T-helper 1 cell treated with Interleukin-12 subunit alpha and Interleukin-12 subunit beta and Interleukin-4 antibody, amounts not matched to agents 30 μg/mL and 1 μg/mL, for 36 hours (primary cell): ENCODE measurements around the gene SCAMP3.
A peak's percentile ranks its signal among the peaks of the same experiment; 100 is the strongest.

Experiments used
- H3K27ac Mint-ChIP-seq: one replicate; pipeline ENCODE4 v1.8.0; 2021; ENCODE audit warnings: mild to moderate bottlenecking, mixed read lengths
- H3K27me3 Mint-ChIP-seq: one replicate; pipeline ENCODE4 v1.8.0; 2021; ENCODE audit warnings: low read depth, mixed read lengths
- H3K36me3 Mint-ChIP-seq: one replicate; pipeline ENCODE4 v1.8.0; 2021; ENCODE audit warnings: low read depth, mixed read lengths
- H3K4me1 Mint-ChIP-seq: one replicate; pipeline ENCODE4 v1.8.0; 2021; ENCODE audit warnings: low read depth, mixed read lengths
- H3K4me3 Mint-ChIP-seq: one replicate; pipeline ENCODE4 v1.8.0; 2021; ENCODE audit warnings: mild to moderate bottlenecking, moderate library complexity, mixed read lengths
- H3K9me3 Mint-ChIP-seq: one replicate; pipeline ENCODE4 v1.8.0; 2021; ENCODE audit warnings: mixed read lengths

Gene SCAMP3

GRCh38 chr1:155277070-155277901, 15.1 kb upstream of the SCAMP3 start, which contains the start of gene HCN3:
Gene HCN3 (plus strand): TSS chr1:155277463. CDS start chr1:155277591, 128 bp downstream.
- peak within 1 kb of the TSS; percentile 80 for H3K4me3 Mint-ChIP-seq
- H3K27me3 Mint-ChIP-seq: peaks cover 5% of the 10 kb centered on the region
- peaks cover 5% of the 10 kb centered on the region for H3K36me3 Mint-ChIP-seq
- H3K4me1 Mint-ChIP-seq: peaks cover 28% of the 10 kb centered on the region
- H3K27ac Mint-ChIP-seq: peak within 1 kb of the TSS; percentile 26
- H3K9me3 Mint-ChIP-seq: no peaks in the 10 kb centered on the region

GRCh38 chr1:155273343-155274245, 11.4 kb upstream of the SCAMP3 start, which contains the start of gene CLK2:
Gene CLK2 (minus strand): TSS chr1:155273504. CDS start chr1:155270977, 2,527 bp downstream.
- peaks cover 25% of the 10 kb centered on the region for H3K36me3 Mint-ChIP-seq
- no peaks in the 10 kb centered on the region for H3K27me3 Mint-ChIP-seq
- no peaks in the 10 kb centered on the region for H3K9me3 Mint-ChIP-seq
- peaks cover 38% of the 10 kb centered on the region for H3K4me1 Mint-ChIP-seq
- H3K4me3 Mint-ChIP-seq: peak within 1 kb of the TSS; percentile 97
- H3K27ac Mint-ChIP-seq: peak within 1 kb of the TSS; percentile 92

GRCh38 chr1:155272466-155273342, 10.5 kb upstream of the SCAMP3 start:
- Mint-ChIP-seq H3K36me3 (peaks cover 30% of the 10 kb centered on the region), H3K27ac (peak overlapping the region; percentile 92), H3K27me3 (no peaks in the 10 kb centered on the region), H3K4me1 (peaks cover 35% of the 10 kb centered on the region), H3K9me3 (no peaks in the 10 kb centered on the region), H3K4me3 (peak overlapping the region; percentile 97)

- Mint-ChIP-seq H3K27me3 (no peaks in the 10 kb centered on the region), H3K4me1 (peaks cover 24% of the 10 kb centered on the region), H3K9me3 (no peaks in the 10 kb centered on the region), H3K27ac (no peak overlapping the region), H3K36me3 (peaks cover 54% of the 10 kb centered on the region), H3K4me3 (no peak overlapping the region)
Measured at GRCh38 chr1:155269381-155269780, 7.2 kb upstream of the SCAMP3 start.

GRCh38 chr1:155268630-155269029, 6.5 kb upstream of the SCAMP3 start:
- peaks cover 60% of the 10 kb centered on the region for H3K36me3 Mint-ChIP-seq
- H3K4me3 Mint-ChIP-seq: no peak overlapping the region
- no peaks in the 10 kb centered on the region for H3K27me3 Mint-ChIP-seq
- no peaks in the 10 kb centered on the region for H3K9me3 Mint-ChIP-seq
- H3K27ac Mint-ChIP-seq: no peak overlapping the region
- H3K4me1 Mint-ChIP-seq: peaks cover 23% of the 10 kb centered on the region

GRCh38 chr1:155267373-155267772, 5.2 kb upstream of the SCAMP3 start:
- no peaks in the 10 kb centered on the region for H3K9me3 Mint-ChIP-seq
- H3K36me3 Mint-ChIP-seq: peaks cover 64% of the 10 kb centered on the region
- peaks cover 27% of the 10 kb centered on the region for H3K4me1 Mint-ChIP-seq
- H3K27me3 Mint-ChIP-seq: no peaks in the 10 kb centered on the region
- no peak overlapping the region for H3K4me3 Mint-ChIP-seq
- no peak overlapping the region for H3K27ac Mint-ChIP-seq

GRCh38 chr1:155266553-155266952, 4.4 kb upstream of the SCAMP3 start:
- peaks cover 64% of the 10 kb centered on the region for H3K36me3 Mint-ChIP-seq
- no peaks in the 10 kb centered on the region for H3K27me3 Mint-ChIP-seq
- H3K4me3 Mint-ChIP-seq: no peak overlapping the region
- peaks cover 28% of the 10 kb centered on the region for H3K4me1 Mint-ChIP-seq
- no peak overlapping the region for H3K27ac Mint-ChIP-seq
- H3K9me3 Mint-ChIP-seq: no peaks in the 10 kb centered on the region

- Mint-ChIP-seq H3K27me3 (no peaks in the 10 kb centered on the region), H3K4me1 (peaks cover 31% of the 10 kb centered on the region), H3K4me3 (peak overlapping the region; percentile 60), H3K27ac (peak overlapping the region; percentile 36), H3K9me3 (no peaks in the 10 kb centered on the region), H3K36me3 (peaks cover 61% of the 10 kb centered on the region)
Measured at GRCh38 chr1:155263067-155263466, 907 bp upstream of the SCAMP3 start.

GRCh38 chr1:155261493-155261851, 688 bp downstream of the SCAMP3 start:
- Mint-ChIP-seq H3K9me3 (no peaks in the 10 kb centered on the region), H3K27me3 (no peaks in the 10 kb centered on the region), H3K4me1 (peaks cover 34% of the 10 kb centered on the region), H3K4me3 (peak overlapping the region; percentile 100), H3K27ac (peak overlapping the region; percentile 99), H3K36me3 (peaks cover 58% of the 10 kb centered on the region)

GRCh38 chr1:155260276-155260675, 1.9 kb downstream of the SCAMP3 start:
- Mint-ChIP-seq H3K4me1 (peaks cover 43% of the 10 kb centered on the region), H3K27ac (no peak overlapping the region), H3K27me3 (no peaks in the 10 kb centered on the region), H3K4me3 (no peak overlapping the region), H3K36me3 (peaks cover 54% of the 10 kb centered on the region), H3K9me3 (no peaks in the 10 kb centered on the region)

GRCh38 chr1:155256058-155256852, 5.9 kb downstream of the SCAMP3 start:
- no peaks in the 10 kb centered on the region for H3K27me3 Mint-ChIP-seq
- H3K4me3 Mint-ChIP-seq: peak overlapping the region; percentile 77
- peaks cover 28% of the 10 kb centered on the region for H3K36me3 Mint-ChIP-seq
- H3K27ac Mint-ChIP-seq: no peak overlapping the region
- no peaks in the 10 kb centered on the region for H3K9me3 Mint-ChIP-seq
- H3K4me1 Mint-ChIP-seq: peaks cover 41% of the 10 kb centered on the region

GRCh38 chr1:155255243-155256007, 6.7 kb downstream of the SCAMP3 start, which contains the start of gene ENTREP3:
Gene ENTREP3 (minus strand): TSS chr1:155255483. CDS start chr1:155254877, 606 bp downstream.
- H3K27me3 Mint-ChIP-seq: no peaks in the 10 kb centered on the region
- H3K4me3 Mint-ChIP-seq: peak within 1 kb of the TSS; percentile 80
- H3K36me3 Mint-ChIP-seq: peaks cover 23% of the 10 kb centered on the region
- H3K27ac Mint-ChIP-seq: peak within 1 kb of the TSS; percentile 73
- H3K9me3 Mint-ChIP-seq: no peaks in the 10 kb centered on the region
- H3K4me1 Mint-ChIP-seq: peaks cover 40% of the 10 kb centered on the region
